ENCODE measurements around the gene DNAI7.

Gene DNAI7

GRCh38 chr12:25126746-25127145 is 68.2 kb downstream of the DNAI7 start:
- Histone ChIP-seq H3K4me3 (replicated peaks; ENCODE audit: low read depth, low read length) (no peak overlapping the region), H3K36me3 (ENCODE audit: control insufficient read depth, insufficient read depth, low read length) (no peaks in the 10 kb centered on the region), H3K27me3 (replicated peaks; ENCODE audit: control insufficient read depth, insufficient read depth, low read length) (no peaks in the 10 kb centered on the region)
- DNase-seq (ENCODE audit: extremely low read depth, insufficient read length), result no peak
- TF ChIP-seq CTCF (IDR thresholded peaks at IDR 0.05; ENCODE audit: insufficient read depth, low read length, poor library complexity, severe bottlenecking), result no peak

GRCh38 chr12:25126101-25126500 is 68.9 kb downstream of the DNAI7 start:
- H3K27me3 ChIP-seq (replicated peaks; ENCODE audit: control insufficient read depth, insufficient read depth, low read length), result no peaks in the 10 kb centered on the region
- no peaks in the 10 kb centered on the region for H3K36me3 ChIP-seq (ENCODE audit: control insufficient read depth, insufficient read depth, low read length)
- no peak overlapping the region for H3K4me3 ChIP-seq (replicated peaks; ENCODE audit: low read depth, low read length)
- no peak for DNase-seq (ENCODE audit: extremely low read depth, insufficient read length)
- no peak for TF ChIP-seq CTCF (IDR thresholded peaks at IDR 0.05; ENCODE audit: insufficient read depth, low read length, poor library complexity, severe bottlenecking)

DNA sequence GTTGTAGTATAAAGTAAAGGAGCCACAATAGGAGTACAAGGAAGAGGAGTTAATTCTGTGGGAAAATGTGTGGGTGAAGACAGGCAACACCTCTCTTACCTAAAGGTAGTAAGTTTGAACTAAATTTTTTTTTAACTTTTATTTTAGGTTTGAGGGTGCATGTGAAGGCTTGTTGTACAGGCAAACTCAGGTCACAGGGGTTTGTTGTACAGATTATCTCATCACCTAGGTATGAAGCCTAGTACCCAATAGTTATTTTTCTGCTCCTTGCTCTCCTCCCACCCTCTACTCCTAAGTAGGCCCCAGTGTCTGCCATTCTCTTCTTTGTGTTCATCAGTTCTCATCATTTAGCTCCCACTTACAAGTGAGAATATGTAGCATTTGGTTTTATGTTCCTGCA is 70.5 kb downstream of the DNAI7 start:
- H3K36me3 ChIP-seq (ENCODE audit: control insufficient read depth, insufficient read depth, low read length), result no peaks in the 10 kb centered on the region
- TF ChIP-seq CTCF (IDR thresholded peaks at IDR 0.05; ENCODE audit: insufficient read depth, low read length, poor library complexity, severe bottlenecking), result no peak

GRCh38 chr12:25123126-25123525 is 71.8 kb downstream of the DNAI7 start:
- H3K4me3 ChIP-seq (replicated peaks; ENCODE audit: low read depth, low read length), result no peak overlapping the region
- no peak for DNase-seq (ENCODE audit: extremely low read depth, insufficient read length)
- no peak for TF ChIP-seq CTCF (IDR thresholded peaks at IDR 0.05; ENCODE audit: insufficient read depth, low read length, poor library complexity, severe bottlenecking)
- H3K36me3 ChIP-seq (ENCODE audit: control insufficient read depth, insufficient read depth, low read length), result no peaks in the 10 kb centered on the region
- H3K27me3 ChIP-seq (replicated peaks; ENCODE audit: control insufficient read depth, insufficient read depth, low read length), result no peaks in the 10 kb centered on the region

More for the DNA sequence above, 70.5 kb downstream of the DNAI7 start:
- Histone ChIP-seq H3K27me3 (replicated peaks; ENCODE audit: control insufficient read depth, insufficient read depth, low read length) (no peaks in the 10 kb centered on the region), H3K4me3 (replicated peaks; ENCODE audit: low read depth, low read length) (no peak overlapping the region)
- no peak for DNase-seq (ENCODE audit: extremely low read depth, insufficient read length)

GRCh38 chr12:25121916-25122315 is 73.0 kb downstream of the DNAI7 start:
- Histone ChIP-seq H3K27me3 (replicated peaks; ENCODE audit: control insufficient read depth, insufficient read depth, low read length) (no peaks in the 10 kb centered on the region), H3K36me3 (ENCODE audit: control insufficient read depth, insufficient read depth, low read length) (no peaks in the 10 kb centered on the region), H3K4me3 (replicated peaks; ENCODE audit: low read depth, low read length) (no peak overlapping the region)
- DNase-seq (ENCODE audit: extremely low read depth, insufficient read length), result no peak
- TF ChIP-seq CTCF (IDR thresholded peaks at IDR 0.05; ENCODE audit: insufficient read depth, low read length, poor library complexity, severe bottlenecking), result no peak

DNA sequence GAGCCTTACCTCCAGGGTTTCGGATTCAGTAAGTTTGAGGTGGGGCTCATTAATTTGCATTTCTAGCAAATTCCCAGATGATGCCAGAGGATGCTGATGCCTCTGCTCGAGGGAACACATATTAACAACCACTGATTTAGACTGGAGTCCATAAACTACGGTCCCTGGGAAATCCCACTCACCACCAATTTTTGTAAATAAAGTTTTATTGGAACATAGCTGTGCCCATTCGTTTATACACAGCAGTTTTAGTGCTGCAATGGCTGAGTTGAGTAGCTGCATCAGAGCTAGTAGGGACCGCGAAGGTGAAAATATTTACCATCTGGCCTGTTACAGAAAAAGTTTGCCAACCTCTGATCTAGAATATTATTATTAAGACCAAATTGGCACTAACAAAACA is 73.8 kb downstream of the DNAI7 start:
- Histone ChIP-seq H3K36me3 (ENCODE audit: control insufficient read depth, insufficient read depth, low read length) (no peaks in the 10 kb centered on the region), H3K4me3 (replicated peaks; ENCODE audit: low read depth, low read length) (no peak overlapping the region), H3K27me3 (replicated peaks; ENCODE audit: control insufficient read depth, insufficient read depth, low read length) (no peaks in the 10 kb centered on the region)
- TF ChIP-seq CTCF (IDR thresholded peaks at IDR 0.05; ENCODE audit: insufficient read depth, low read length, poor library complexity, severe bottlenecking), result no peak
- DNase-seq (ENCODE audit: extremely low read depth, insufficient read length), result no peak

Data from GM06990 (cell line).